CD4-positive, alpha-beta T cell (primary cell): ENCODE data around the gene APBB3. TPM values are rescaled to one million over a fixed set of nuclear protein-coding genes. Genes with fewer than 3 reads are reported as not detected.

ENCODE experiments used
- ATAC-seq: fragments of 200-7000 bp; cut with Tn5 transposase; one replicate; pipeline ENCODE4 v1.10.0; 2022; ENCODE audit warnings: mild to moderate bottlenecking; ENCODE audit not compliant: poor library complexity
- CTCF ChIA-PET: fragments of 350-600 bp; sonication (Branson Sonifier 250); formaldehyde crosslinking; loops from one replicate; lab custom pipeline; 2021; ENCODE audit warnings: antibody characterized with exemption, inconsistent platforms; lab: Charles Lee
- POLR2A ChIA-PET: fragments of 350-600 bp; sonication (Branson Sonifier 250); formaldehyde crosslinking; loops from one replicate; lab custom pipeline; 2021; ENCODE audit warnings: antibody characterized with exemption, inconsistent platforms; lab: Charles Lee
- DNase-seq, 14 experiments: peaks; one replicate each; pipeline ENCODE4 v3.0.0-alpha.2; 2013 to 2020; ENCODE audit warnings: mixed read lengths in 2 of 14
- H3K27ac ChIP-seq, 2 donors: one replicate each; pipeline versions ENCODE4 v1.5.1 to v1.7.0; 2013; ENCODE audit warnings: low read length in 2 of 2, low read depth in 1 of 2, mild to moderate bottlenecking in 1 of 2
- H3K27me3 ChIP-seq, 2 experiments: 1 replicate in 1 of 2; 2 replicates in 1 of 2; pipeline versions ENCODE4 v1.6.1 to v1.7.0; 2013; ENCODE audit warnings: low read length in 2 of 2, control low read depth in 1 of 2, mild to moderate bottlenecking in 1 of 2, moderate library complexity in 1 of 2; ENCODE audit not compliant: insufficient read depth in 2 of 2, control insufficient read depth in 1 of 2
- H3K36me3 ChIP-seq: one replicate; pipeline ENCODE4 v1.6.1; 2013; ENCODE audit warnings: low read length, control low read depth; ENCODE audit not compliant: insufficient read depth
- H3K4me1 ChIP-seq: one replicate; pipeline ENCODE4 v1.6.1; 2013; ENCODE audit warnings: low read length, control low read depth; ENCODE audit not compliant: insufficient read depth
- H3K4me3 ChIP-seq: one replicate; pipeline ENCODE4 v1.5.1; 2013; ENCODE audit warnings: mild to moderate bottlenecking, low read length, moderate library complexity
- H3K9me3 ChIP-seq, 2 experiments: 1 replicate in 1 of 2; 2 replicates in 1 of 2; pipeline versions ENCODE4 v1.6.1 to v1.7.0; 2013; ENCODE audit warnings: low read length in 2 of 2, mild to moderate bottlenecking in 2 of 2, control low read depth in 1 of 2, moderate library complexity in 1 of 2; ENCODE audit not compliant: control insufficient read depth in 1 of 2, insufficient read depth in 1 of 2
- H3K27ac Mint-ChIP-seq: one replicate; pipeline ENCODE4 v1.8.0; 2020; ENCODE audit warnings: mixed read lengths
- H3K27me3 Mint-ChIP-seq: one replicate; pipeline ENCODE4 v1.8.0; 2021; ENCODE audit warnings: mixed read lengths
- H3K36me3 Mint-ChIP-seq: one replicate; pipeline ENCODE4 v1.8.0; 2021; ENCODE audit warnings: low read depth, mixed read lengths
- H3K4me1 Mint-ChIP-seq: one replicate; pipeline ENCODE4 v1.8.0; 2021; ENCODE audit warnings: low read depth, mixed read lengths
- H3K4me3 Mint-ChIP-seq: one replicate; pipeline ENCODE4 v1.8.0; 2020; ENCODE audit warnings: mild to moderate bottlenecking, mixed read lengths
- H3K9me3 Mint-ChIP-seq: one replicate; pipeline ENCODE4 v1.8.0; 2020; ENCODE audit warnings: mixed read lengths
- CTCF ChIP-seq: fragments of 200-600 bp; IDR thresholded peaks from one replicate; pipeline ENCODE4 v1.8.0; 2022; ENCODE audit warnings: antibody characterized with exemption, mild to moderate bottlenecking
- intact Hi-C, 2 experiments: fragments of 100-400 bp; cut with DNase I in 1 of 2; cut with micrococcal nuclease in 1 of 2; formaldehyde crosslinking; loops; one replicate each; pipeline versions ENCODE4 v1.15.1 to v1.9.0; 2023 to 2025; cut with DNase I, micrococcal nuclease
- total RNA-seq, 174 experiments: library from RNA in 2 of 174; stranded (reverse) in 2 of 174; gene quantifications; one replicate each; pipeline ENCODE4 v1.2.3 and lab custom pipeline; 2021 to 2026

Gene APBB3
- total RNA-seq, 2 experiments from 2014 or later, result 56.6 to 61.5 TPM

DNA sequence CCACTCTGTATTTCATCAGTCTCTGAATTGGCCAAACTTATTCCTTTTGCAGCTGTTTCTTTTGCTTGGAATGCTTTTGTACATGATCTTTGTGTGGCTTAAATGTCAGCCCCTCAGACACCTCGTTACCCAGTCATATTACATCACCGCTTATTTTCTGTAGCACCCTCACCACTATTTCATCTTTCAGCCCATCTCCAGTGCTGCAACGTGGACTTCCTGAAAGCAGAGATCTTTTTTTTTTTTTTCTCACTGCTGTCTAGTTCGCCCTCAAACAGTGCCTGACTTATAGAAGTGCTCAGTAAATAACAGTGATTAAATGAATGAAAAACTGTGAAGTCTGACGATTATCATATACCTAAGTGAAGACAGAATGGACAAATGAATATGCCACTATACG is 8.0 kb downstream of the APBB3 start:
- POLR2A ChIA-PET, result interaction anchor here (0.6 to 1.5 kb wide), 10 partner anchors 9 to 169 kb away, joined by 3 to 43 read pairs (median 4); partner anchors contain the start of genes ANKHD1, EIF4EBP3, IK and NDUFA2
- Histone ChIP-seq H3K4me1 (peaks cover 30% of the 10 kb centered on the region), H3K4me3 (peak overlapping the region; percentile 89), H3K36me3 (peaks cover 26% of the 10 kb centered on the region), H3K9me3 (no peaks in the 10 kb centered on the region), H3K27ac (peak overlapping the region; percentile 90 to 94), H3K27me3 (no peaks in the 10 kb centered on the region)
- H3K27ac Mint-ChIP-seq, result peak overlapping the region; percentile 81
- no peak for TF ChIP-seq CTCF
- DNase-seq, result peak in 2 of 14 experiments; percentile 34 to 49
- ATAC-seq, result peak; percentile 51
- CTCF ChIA-PET, result interaction anchor here (2.4 kb wide), 1 partner anchor 9 kb away, joined by 14 read pairs; the partner anchor contains the start of gene EIF4EBP3
- no peaks in the 10 kb centered on the region for H3K9me3 Mint-ChIP-seq
- H3K36me3 Mint-ChIP-seq, result peaks cover 47% of the 10 kb centered on the region
- H3K4me3 Mint-ChIP-seq, result peak overlapping the region; percentile 92
- H3K27me3 Mint-ChIP-seq, result no peaks in the 10 kb centered on the region
- intact Hi-C loops, result no loop called here
- peaks cover 54% of the 10 kb centered on the region for H3K4me1 Mint-ChIP-seq

DNA sequence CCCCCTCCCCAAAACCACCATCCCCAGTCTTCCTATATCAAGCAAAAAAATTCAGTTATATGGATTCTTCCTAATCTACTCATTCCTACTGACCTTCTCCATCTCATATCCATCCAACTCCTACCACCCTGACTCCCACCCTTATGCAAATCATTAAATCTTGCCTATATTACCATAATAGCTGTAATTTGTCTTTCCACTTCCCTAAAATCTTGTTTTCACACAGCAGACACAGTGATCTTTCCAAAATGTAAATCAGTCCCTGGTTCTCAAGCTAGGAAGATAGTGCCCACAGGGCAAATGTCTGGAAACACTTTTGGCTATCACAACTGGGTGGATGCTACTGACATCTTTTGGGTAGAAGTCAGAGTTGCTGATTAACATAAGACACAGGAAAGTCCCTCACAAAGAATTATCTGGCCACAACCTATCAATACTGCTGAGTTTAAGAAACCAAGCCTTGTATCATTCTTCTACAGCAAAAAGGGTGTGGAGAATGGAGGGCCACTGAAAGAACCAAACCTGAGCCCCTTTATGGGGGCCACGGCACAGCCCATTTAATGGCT is 8.6 kb downstream of the APBB3 start:
- Mint-ChIP-seq H3K9me3 (no peaks in the 10 kb centered on the region), H3K4me3 (peak overlapping the region; percentile 92), H3K27me3 (no peaks in the 10 kb centered on the region), H3K36me3 (peaks cover 49% of the 10 kb centered on the region), H3K27ac (peak overlapping the region; percentile 81), H3K4me1 (peaks cover 57% of the 10 kb centered on the region)
- CTCF ChIA-PET, result interaction anchor here (2.4 kb wide), 1 partner anchor 8 kb away, joined by 14 read pairs; the partner anchor contains the start of gene EIF4EBP3
- peak overlapping the region; percentile 16 to 94 for H3K27ac ChIP-seq
- intact Hi-C loops, result no loop called here
- H3K9me3 ChIP-seq, result no peaks in the 10 kb centered on the region
- H3K27me3 ChIP-seq, result no peaks in the 10 kb centered on the region
- TF ChIP-seq CTCF, result no peak
- H3K4me1 ChIP-seq, result peaks cover 27% of the 10 kb centered on the region
- POLR2A ChIA-PET, result interaction anchor here (0.6 to 1.5 kb wide), 4 partner anchors 9 to 170 kb away, joined by 3 to 9 read pairs (median 4); partner anchors contain the start of genes ANKHD1, EIF4EBP3, IK and NDUFA2
- no peak for DNase-seq
- ATAC-seq, result no peak
- H3K36me3 ChIP-seq, result peaks cover 26% of the 10 kb centered on the region
- peak overlapping the region; percentile 89 for H3K4me3 ChIP-seq

DNA sequence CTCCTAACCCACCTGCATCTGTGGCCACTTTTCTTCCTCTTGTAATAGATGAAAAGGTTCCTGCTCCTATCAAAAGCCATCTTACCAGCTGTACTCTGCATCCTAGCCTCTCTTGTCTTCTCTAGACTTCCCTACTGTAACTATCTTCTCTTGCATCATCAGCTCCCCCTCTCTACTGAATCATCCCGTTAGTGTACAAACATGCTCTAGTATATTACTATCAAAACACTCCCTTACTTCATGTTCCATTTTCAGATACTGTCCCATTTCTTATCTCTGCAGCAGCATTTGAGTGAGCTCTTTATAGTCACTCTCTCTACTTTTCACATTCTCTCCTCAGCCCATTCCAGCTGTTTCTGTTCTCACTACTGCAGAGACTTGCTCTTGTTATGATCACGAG is 9.9 kb downstream of the APBB3 start:
- H3K27ac Mint-ChIP-seq, result peak overlapping the region; percentile 81
- Histone ChIP-seq H3K36me3 (peaks cover 34% of the 10 kb centered on the region), H3K4me1 (peaks cover 31% of the 10 kb centered on the region), H3K27me3 (no peaks in the 10 kb centered on the region), H3K27ac (no peak overlapping the region), H3K4me3 (no peak overlapping the region), H3K9me3 (no peaks in the 10 kb centered on the region)
- no peaks in the 10 kb centered on the region for H3K9me3 Mint-ChIP-seq
- no peak for TF ChIP-seq CTCF
- H3K36me3 Mint-ChIP-seq, result peaks cover 55% of the 10 kb centered on the region
- H3K27me3 Mint-ChIP-seq, result no peaks in the 10 kb centered on the region
- CTCF ChIA-PET, result interaction anchor here (1.0 kb wide), 1 partner anchor 78 kb away, joined by 3 read pairs; the partner anchor contains the start of gene CD14
- DNase-seq (no peak), ATAC-seq (no peak)
- POLR2A ChIA-PET, result interaction anchor here (0.6 to 0.7 kb wide), 2 partner anchors 93 to 843 kb away, joined by 3 to 4 read pairs; partner anchors contain the start of genes IK and NDUFA2
- intact Hi-C loops, result loop anchor here in 1 of 2 experiments (5.0 kb wide), 1 partner anchor 158 kb away; no protein-coding TSS in a partner anchor
- peak overlapping the region; percentile 0 for H3K4me3 Mint-ChIP-seq
- peaks cover 66% of the 10 kb centered on the region for H3K4me1 Mint-ChIP-seq
